Small intestine (tissue), 7 donors: ENCODE results near the gene TLR9. TPM values are rescaled to one million over a fixed set of nuclear protein-coding genes. Genes with fewer than 3 reads are reported as not detected.
A peak's percentile ranks its signal among the peaks of the same experiment; 100 is the strongest.

ENCODE experiments used
- DNase-seq, 2 donors: peaks; one replicate each; pipeline versions ENCODE4 v3.0.0 to v3.0.0-alpha.2; 2013
- FAIRE-seq: peaks from 2 replicates; lab custom pipeline; 2012; peaks lifted over from hg19 to GRCh38; lab: Jason Lieb, UNC
- H3K27ac ChIP-seq, 3 donors: one replicate each; pipeline ENCODE4 v1.5.1; 2013; ENCODE audit warnings: low read length in 2 of 3, mild to moderate bottlenecking in 2 of 3, control low read depth in 1 of 3, inconsistent platforms in 1 of 3, low read depth in 1 of 3, moderate library complexity in 1 of 3
- H3K27me3 ChIP-seq, 3 donors: one replicate each; pipeline ENCODE4 v1.6.1; 2013; ENCODE audit warnings: low read length in 3 of 3, inconsistent platforms in 1 of 3; ENCODE audit not compliant: control insufficient read depth in 3 of 3, insufficient read depth in 3 of 3
- H3K36me3 ChIP-seq, 3 donors: one replicate each; pipeline ENCODE4 v1.6.1; 2013; ENCODE audit warnings: low read length in 3 of 3, inconsistent platforms in 1 of 3, low read depth in 1 of 3, mild to moderate bottlenecking in 1 of 3, moderate library complexity in 1 of 3; ENCODE audit not compliant: control insufficient read depth in 3 of 3, insufficient read depth in 2 of 3
- H3K4me1 ChIP-seq, 3 donors: one replicate each; pipeline ENCODE4 v1.6.1; 2013; ENCODE audit warnings: low read length in 2 of 3, inconsistent platforms in 1 of 3, low read depth in 1 of 3, mild to moderate bottlenecking in 1 of 3, moderate library complexity in 1 of 3; ENCODE audit not compliant: control insufficient read depth in 3 of 3, insufficient read depth in 2 of 3
- H3K4me3 ChIP-seq, 3 donors: one replicate each; pipeline ENCODE4 v1.5.1; 2013; ENCODE audit warnings: low read length in 3 of 3, control low read depth in 1 of 3, inconsistent platforms in 1 of 3, low read depth in 1 of 3, mild to moderate bottlenecking in 1 of 3, moderate library complexity in 1 of 3
- H3K9me3 ChIP-seq, 2 donors: one replicate each; pipeline ENCODE4 v1.6.1; 2013; ENCODE audit warnings: low read depth in 1 of 2, low read length in 1 of 2; ENCODE audit not compliant: control insufficient read depth in 2 of 2, insufficient read depth in 1 of 2
- WGBS, 3 donors: extraction: QIAGEN DNeasy Blood & Tissue Kit; methylation state at CpG; one replicate each; pipeline ENCODE4 v1.1.7; 2013; 5-methylcytosine and 5-hydroxymethylcytosine counted together
- polyA plus RNA-seq, 4 donors: library from polyadenylated mRNA; stranded (reverse) in 3 of 4; unstranded in 1 of 4; fragments of 200-250 nt in 3 of 4; fragments of 120-200 nt in 1 of 4; gene quantifications; one replicate each; pipeline versions ENCODE4 v1.2.1 to v1.2.3, GENCODE V29; 2013
- donor health status: healthy with polysubstance abuse.
- donor health status: control.
- donor health status: control.
- donor health status: Bipolar disorder and iron deficiency.
- donor health status: healthy.

Gene TLR9
- polyA plus RNA-seq, 4 donors, result 0.12 to 0.30 TPM; not detected in 2

DNA sequence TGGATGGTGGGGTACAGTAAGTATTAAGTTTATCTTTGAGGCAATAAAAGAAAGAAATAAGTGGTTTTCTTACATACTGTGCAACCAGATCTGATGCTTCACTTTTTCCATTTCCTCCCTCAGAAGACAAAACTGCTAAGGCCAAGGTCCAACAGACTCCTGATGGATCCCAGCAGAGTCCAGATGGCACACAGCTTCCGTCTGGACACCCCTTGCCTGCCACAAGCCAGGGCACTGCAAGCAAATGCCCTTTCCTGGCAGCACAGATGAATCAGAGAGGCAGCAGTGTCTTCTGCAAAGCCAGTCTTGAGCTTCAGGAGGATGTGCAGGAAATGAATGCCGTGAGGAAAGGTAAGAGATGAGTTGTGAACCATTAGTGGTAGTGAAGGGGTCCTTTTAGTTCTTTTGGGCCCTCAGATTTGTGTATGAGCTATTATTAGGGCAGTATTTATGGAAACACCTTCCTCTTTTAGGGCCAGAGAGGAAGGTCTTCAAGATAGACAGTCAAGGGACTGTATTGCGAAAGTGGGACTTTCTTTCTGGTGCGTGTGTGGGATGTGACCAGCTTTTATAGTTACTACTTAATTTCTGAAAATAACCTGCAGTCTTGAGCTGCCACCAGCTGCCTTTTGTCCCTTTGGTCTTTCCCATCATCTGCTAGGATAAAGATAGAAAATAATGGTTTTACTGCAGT lies 22.9 kb downstream of the TLR9 start:
- Histone ChIP-seq H3K27me3 (no peaks in the 10 kb centered on the region), H3K9me3 (no peaks in the 10 kb centered on the region), H3K27ac (no peak overlapping the region), H3K4me3 (no peak overlapping the region), H3K36me3 (peaks cover 25 to 50% (median 33%) of the 10 kb centered on the region in 3 donors), H3K4me1 (peaks cover 2 to 14% (median 6%) of the 10 kb centered on the region in 3 donors)
- 76 to 81% (median 79%) methylated on average over 4 of the region's 4 CpGs for WGBS, 3 donors
- DNase-seq (peak in 1 of 2 donors; percentile 32), FAIRE-seq (no peak)

DNA sequence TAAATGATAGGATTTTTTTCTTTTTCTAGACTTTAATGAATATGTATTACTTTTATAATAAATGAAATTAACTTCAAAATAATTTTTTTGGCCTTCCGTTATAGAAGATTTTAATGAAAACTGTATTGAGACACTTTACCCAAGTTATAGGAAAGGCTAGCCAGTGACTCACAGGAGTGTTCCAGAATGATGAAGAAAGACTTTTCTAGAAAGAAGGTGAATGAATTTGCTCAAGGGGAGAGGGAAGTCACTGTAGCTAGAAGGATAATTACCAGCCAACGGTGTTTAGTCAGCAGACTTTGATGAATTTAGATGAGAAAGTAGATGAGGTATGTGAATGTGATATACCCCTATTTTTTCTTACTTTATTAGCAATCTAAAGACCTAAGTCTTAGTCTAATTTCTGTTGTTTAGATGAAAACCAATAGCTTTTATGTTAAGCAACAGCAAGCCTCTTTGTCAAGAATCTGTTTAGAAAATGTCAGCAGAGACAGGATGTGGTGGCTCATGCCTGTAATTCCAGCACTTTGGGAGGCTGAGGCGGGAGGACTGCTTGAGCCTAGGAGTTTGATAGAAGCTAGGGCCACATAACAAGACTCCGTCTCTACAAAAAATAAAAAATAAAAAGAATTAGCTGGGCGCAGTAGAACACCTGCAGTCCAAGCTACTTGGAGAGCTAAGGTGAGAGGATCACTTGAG lies 24.3 kb downstream of the TLR9 start:
- FAIRE-seq (no peak), DNase-seq (no peak)
- Histone ChIP-seq H3K4me3 (no peak overlapping the region), H3K36me3 (peaks cover 22 to 39% (median 30%) of the 10 kb centered on the region in 3 donors), H3K9me3 (no peaks in the 10 kb centered on the region), H3K27ac (no peak overlapping the region), H3K4me1 (peaks cover 2 to 28% (median 12%) of the 10 kb centered on the region in 3 donors), H3K27me3 (no peaks in the 10 kb centered on the region)
- WGBS, 3 donors, result 85 to 93% (median 92%) methylated on average over 5 of the region's 5 CpGs

GRCh38 chr3:52198643-52199608 lies 26.5 kb downstream of the TLR9 start:
- peaks cover 6 to 38% (median 12%) of the 10 kb centered on the region in 3 donors for H3K4me1 ChIP-seq
- peaks cover 11 to 28% (median 15%) of the 10 kb centered on the region in 3 donors for H3K36me3 ChIP-seq
- H3K9me3 ChIP-seq, result no peaks in the 10 kb centered on the region
- peak in 1 of 2 donors; percentile 5 for DNase-seq
- 45 to 47% (median 46%) methylated on average over 14 of the region's 14 CpGs for WGBS, 3 donors
- no peak for FAIRE-seq
- H3K27me3 ChIP-seq, result no peaks in the 10 kb centered on the region
- peak overlapping the region; percentile 58 to 86 (median 78) for H3K4me3 ChIP-seq
- H3K27ac ChIP-seq, result peak overlapping the region; percentile 42 to 80 (median 61)

DNA sequence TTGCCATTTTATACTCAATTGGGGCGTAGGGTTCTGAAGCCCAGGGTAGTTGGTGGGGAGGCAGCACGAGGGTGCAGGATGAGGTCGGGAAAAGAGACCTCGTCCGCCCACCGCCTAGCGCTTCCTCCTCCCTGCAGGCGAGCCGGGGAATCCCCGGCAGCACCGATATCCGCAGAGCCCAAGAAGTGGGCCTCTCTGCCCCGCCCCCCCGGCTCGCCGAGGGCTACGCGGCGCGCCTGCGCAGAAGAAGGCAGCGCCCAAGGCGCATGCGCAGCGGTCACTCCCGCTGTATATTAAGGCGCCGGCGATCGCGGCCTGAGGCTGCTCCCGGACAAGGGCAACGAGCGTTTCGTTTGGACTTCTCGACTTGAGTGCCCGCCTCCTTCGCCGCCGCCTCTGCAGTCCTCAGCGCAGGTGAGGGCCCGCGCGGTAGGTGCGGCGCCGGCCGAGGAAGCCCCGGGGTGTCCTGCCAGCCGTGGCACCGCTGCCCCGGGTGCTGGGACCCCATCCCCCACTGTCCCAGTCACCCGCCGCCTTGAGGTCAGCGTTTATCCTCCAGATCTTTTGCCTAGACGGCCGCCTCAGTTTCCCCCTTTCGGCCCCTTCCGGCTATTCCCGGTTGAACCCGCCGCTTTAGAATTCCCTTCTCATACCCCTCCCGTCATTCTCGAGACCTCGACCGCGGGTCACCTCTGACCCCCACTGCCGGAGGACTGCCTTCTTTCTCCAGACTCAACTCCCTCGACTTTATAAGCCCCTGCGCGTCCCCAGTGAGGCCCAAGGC lies 27.4 kb downstream of the TLR9 start, which contains the start of gene ALAS1:
Gene ALAS1 (plus strand): TSS at position 319 of the 784 bp plus-strand sequence. CDS start 1,082 bp downstream, outside the sequence.
- no peak for FAIRE-seq
- Histone ChIP-seq H3K27me3 (no peaks in the 10 kb centered on the region), H3K27ac (peak within 1 kb of the TSS; percentile 87 to 95 (median 88)), H3K36me3 (peaks cover 6 to 20% (median 7%) of the 10 kb centered on the region in 3 donors), H3K4me1 (peaks cover 7 to 37% (median 12%) of the 10 kb centered on the region in 3 donors), H3K4me3 (peak within 1 kb of the TSS; percentile 58 to 86 (median 78)), H3K9me3 (no peaks in the 10 kb centered on the region)
- WGBS, 3 donors, result 0 to 1% (median 1%) methylated on average over 57 to 71 of the region's 71 CpGs
- DNase-seq, result peak; percentile 94 to 98

DNA sequence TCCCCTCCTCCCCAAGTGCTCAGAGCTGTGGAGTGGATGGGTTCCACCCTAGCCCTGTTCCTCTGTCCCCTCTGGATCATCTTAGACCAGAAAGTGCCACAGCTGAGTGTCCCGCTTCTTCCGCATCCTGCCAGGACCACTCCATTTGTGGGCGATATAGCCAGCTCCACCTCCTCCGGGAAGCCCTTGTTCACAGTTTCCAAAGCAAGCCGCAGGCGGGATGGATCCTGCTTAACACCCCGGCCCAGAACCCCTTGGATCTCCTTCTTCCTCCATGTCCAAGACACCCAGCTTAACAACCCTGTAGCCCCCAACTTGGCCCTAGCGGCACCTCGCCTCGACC lies 28.0 kb downstream of the TLR9 start:
- peaks cover 1 to 15% (median 2%) of the 10 kb centered on the region in 3 donors for H3K36me3 ChIP-seq
- H3K27ac ChIP-seq, result peak overlapping the region; percentile 87 to 95 (median 88)
- DNase-seq (no peak), FAIRE-seq (no peak)
- no peaks in the 10 kb centered on the region for H3K9me3 ChIP-seq
- peaks cover 7 to 37% (median 12%) of the 10 kb centered on the region in 3 donors for H3K4me1 ChIP-seq
- WGBS, 3 donors, result 17 to 42% (median 27%) methylated on average over 10 of the region's 10 CpGs
- H3K4me3 ChIP-seq, result peak overlapping the region in 2 of 3 donors; percentile 13 to 78
- H3K27me3 ChIP-seq, result no peaks in the 10 kb centered on the region

DNA sequence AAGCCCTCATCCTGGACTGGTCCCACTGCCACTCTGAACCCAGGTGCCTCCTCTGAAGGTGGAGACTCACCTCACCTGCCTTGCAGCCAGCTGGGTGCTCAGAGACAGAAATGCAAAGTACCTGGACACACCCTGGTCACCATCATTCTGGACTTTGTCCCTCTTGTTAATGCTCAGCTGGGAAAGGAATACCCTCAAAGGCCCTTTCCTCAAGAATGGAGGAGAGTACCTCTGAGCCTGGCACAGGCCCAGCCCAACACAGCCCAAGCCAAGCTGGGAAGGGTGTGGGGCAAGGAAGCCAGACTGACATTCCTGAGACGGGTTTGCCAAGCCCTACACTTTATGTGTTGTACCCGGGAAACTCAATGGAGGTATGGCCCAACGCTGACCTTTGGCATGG lies 28.5 kb downstream of the TLR9 start:
- Histone ChIP-seq H3K4me1 (peaks cover 7 to 37% (median 12%) of the 10 kb centered on the region in 3 donors), H3K27ac (peak overlapping the region; percentile 87 to 95 (median 88)), H3K9me3 (no peaks in the 10 kb centered on the region), H3K4me3 (no peak overlapping the region), H3K36me3 (peaks cover 0 to 13% (median 0%) of the 10 kb centered on the region in 3 donors), H3K27me3 (no peaks in the 10 kb centered on the region)
- 24 to 55% (median 37%) methylated on average over 3 of the region's 3 CpGs for WGBS, 3 donors
- peak; percentile 95 to 99 for DNase-seq
- no peak for FAIRE-seq

DNA sequence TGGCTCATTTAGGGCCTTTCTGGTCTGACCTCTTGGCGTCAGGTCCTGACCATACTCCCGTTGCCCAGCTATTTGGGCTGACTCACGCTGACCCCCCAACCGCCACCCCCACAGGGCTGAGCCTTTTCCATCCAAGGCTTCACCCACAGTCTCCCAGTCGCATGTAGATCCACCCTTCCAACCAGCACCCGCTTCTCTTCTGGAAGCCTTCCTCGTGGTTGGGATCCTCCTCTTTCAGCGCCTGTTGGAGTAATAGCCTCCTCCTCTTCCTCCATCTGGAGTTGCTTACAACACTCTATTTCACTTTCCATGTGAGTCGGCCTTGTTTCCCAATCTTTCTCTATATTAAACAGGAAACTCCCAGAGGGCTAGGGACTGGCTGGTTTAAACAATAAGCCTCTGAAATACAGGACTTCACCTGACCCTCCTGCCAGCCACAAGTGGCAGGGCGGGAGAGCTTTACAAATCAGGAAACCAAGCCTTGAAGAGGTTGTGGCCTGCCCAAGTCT lies 29.6 kb downstream of the TLR9 start:
- no peak for FAIRE-seq
- H3K27ac ChIP-seq, result peak overlapping the region; percentile 87 to 95 (median 88)
- H3K4me1 ChIP-seq, result peaks cover 7 to 37% (median 12%) of the 10 kb centered on the region in 3 donors
- no peaks in the 10 kb centered on the region for H3K9me3 ChIP-seq
- H3K36me3 ChIP-seq, result peaks cover 0 to 10% (median 0%) of the 10 kb centered on the region in 3 donors
- no peaks in the 10 kb centered on the region for H3K27me3 ChIP-seq
- 58 to 71% (median 70%) methylated on average over 10 of the region's 10 CpGs for WGBS, 3 donors
- DNase-seq, result peak; percentile 20 to 40
- H3K4me3 ChIP-seq, result no peak overlapping the region
